Astrocyte of the spinal cord (primary cell): ENCODE measurements around the gene TSPAN9.

Experiments
- DNase-seq: peaks from one replicate; pipeline ENCODE4 v3.0.0; 2011; ENCODE audit warnings: low read depth, low spot score
- H3K4me3 ChIP-seq: 2 replicates; pipeline ENCODE4 v1.5.1; 2011; ENCODE audit warnings: low read depth, mild to moderate bottlenecking, low read length, moderate library complexity
- in situ Hi-C: cut with HindIII; loops from 2 replicates; pipeline ENCODE4 v1.10.0; 2017; ENCODE audit warnings: low sequenced_read_pairs
- TF ChIP-seq, protein P1 (sequence below): IDR thresholded peaks from 2 replicates; pipeline ENCODE4 v1.5.1; 2012; ENCODE audit warnings: low read depth, mild to moderate bottlenecking, low read length, inconsistent platforms

TSPAN9 gene

DNA sequence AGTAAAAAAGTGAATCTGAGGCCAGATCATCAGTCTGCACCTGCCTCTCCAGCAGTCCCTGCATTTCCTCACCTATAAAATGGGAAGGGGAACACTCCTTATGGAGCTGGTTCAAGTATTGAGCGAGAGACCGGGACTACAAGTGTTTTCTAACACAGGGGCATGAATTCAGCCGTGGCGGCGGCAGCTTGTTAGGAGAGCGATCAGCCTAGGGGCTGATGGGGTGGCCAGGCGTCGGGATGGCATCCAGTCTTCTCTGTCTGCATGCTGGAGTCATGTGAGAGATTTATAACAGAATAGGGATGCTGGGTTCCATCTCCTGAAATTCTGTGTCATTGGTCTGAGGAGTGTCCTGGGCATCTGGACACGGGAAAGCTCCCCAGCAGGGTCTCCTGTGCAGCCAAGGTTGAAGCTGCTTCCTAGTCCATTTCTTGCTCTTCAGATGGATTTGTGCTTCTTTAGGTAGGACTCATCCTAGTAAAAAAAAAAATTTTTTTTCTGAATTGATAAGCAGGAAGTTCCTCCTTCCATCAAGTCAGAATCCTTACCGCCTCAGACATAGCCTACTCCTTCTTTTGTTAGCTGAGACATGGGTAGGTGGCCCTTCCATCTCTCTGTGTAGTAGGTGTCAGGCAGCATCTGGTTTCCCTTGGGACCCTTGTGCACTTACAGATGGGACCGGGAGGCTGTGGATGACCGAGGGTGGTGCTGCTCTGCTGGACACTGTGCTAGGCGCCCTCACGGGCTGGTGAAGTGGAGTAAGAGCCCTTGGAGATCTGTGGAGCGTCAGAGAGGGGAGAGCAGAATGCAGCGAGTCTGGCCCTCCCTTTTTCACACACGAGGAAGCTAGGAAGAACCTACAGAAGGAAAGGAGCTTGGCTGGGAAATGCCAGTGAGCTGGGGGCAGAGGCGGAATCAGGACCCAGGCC, 146.7 kb downstream of the TSPAN9 start:
- H3K4me3 ChIP-seq = no peak overlapping the region
- TF ChIP-seq, protein P1, sequence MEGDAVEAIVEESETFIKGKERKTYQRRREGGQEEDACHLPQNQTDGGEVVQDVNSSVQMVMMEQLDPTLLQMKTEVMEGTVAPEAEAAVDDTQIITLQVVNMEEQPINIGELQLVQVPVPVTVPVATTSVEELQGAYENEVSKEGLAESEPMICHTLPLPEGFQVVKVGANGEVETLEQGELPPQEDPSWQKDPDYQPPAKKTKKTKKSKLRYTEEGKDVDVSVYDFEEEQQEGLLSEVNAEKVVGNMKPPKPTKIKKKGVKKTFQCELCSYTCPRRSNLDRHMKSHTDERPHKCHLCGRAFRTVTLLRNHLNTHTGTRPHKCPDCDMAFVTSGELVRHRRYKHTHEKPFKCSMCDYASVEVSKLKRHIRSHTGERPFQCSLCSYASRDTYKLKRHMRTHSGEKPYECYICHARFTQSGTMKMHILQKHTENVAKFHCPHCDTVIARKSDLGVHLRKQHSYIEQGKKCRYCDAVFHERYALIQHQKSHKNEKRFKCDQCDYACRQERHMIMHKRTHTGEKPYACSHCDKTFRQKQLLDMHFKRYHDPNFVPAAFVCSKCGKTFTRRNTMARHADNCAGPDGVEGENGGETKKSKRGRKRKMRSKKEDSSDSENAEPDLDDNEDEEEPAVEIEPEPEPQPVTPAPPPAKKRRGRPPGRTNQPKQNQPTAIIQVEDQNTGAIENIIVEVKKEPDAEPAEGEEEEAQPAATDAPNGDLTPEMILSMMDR = no peak
- DNase-seq = no peak
- in situ Hi-C loops = no loop called here

GRCh38 chr12:3224530-3224903, 147.3 kb downstream of the TSPAN9 start:
- H3K4me3 ChIP-seq = no peak overlapping the region
- DNase-seq = no peak
- in situ Hi-C loops = no loop called here
- TF ChIP-seq, protein P1 = no peak

DNA sequence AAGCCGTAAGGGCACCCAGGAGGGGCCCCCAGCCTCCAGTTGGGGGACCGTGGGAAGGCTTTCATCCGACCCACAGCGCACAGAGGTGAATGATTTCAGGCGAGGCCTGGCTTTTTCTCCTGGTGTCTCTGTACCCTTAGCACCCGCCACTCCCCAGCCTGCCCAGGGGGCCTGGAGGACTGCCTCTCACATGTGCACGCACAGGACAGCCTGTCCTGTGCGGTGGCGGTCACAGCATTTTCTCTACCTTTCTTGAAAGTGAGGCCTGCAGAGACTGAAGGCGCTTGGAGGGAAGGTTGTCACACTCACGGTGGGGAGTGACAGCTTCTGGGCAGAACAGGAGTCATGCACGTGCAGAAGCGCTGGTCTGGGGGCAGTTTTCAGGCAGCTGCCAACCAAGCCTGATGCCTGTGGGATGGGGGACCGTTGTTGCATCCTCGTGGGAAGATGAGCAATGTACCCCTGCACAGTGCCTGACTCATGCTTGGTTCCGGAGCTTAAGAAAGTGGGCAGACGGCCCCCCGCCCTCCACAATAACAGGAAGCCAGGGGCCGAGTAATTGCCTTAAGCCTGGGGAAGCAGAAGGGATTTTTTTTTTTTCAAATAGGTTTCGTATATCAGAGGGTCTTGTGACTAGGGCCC, 148.1 kb downstream of the TSPAN9 start:
- H3K4me3 ChIP-seq = no peak overlapping the region
- TF ChIP-seq, protein P1 = no peak
- in situ Hi-C loops = no loop called here
- DNase-seq = peak; percentile 88

DNA sequence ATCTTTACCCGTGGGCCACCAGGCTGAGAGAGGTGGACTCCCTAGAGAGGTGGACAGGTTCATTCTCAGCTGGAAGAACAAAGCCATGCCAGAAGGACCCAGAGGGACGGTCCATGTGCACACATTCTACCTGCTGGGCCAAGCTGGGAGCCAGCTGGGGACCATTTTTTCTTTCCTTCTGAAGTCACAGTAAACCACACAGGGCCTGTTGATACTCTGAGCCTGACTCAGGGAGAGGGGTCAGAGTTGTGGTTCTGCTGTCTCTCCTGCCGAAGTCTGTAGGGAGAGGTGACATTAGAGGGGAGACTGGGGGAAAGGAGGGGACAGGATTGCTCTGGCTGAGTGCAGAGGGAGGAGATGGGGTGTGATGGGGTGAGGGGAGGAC, 148.6 kb downstream of the TSPAN9 start:
- TF ChIP-seq, protein P1 = no peak
- DNase-seq = no peak
- in situ Hi-C loops = no loop called here
- no peak overlapping the region for H3K4me3 ChIP-seq

DNA sequence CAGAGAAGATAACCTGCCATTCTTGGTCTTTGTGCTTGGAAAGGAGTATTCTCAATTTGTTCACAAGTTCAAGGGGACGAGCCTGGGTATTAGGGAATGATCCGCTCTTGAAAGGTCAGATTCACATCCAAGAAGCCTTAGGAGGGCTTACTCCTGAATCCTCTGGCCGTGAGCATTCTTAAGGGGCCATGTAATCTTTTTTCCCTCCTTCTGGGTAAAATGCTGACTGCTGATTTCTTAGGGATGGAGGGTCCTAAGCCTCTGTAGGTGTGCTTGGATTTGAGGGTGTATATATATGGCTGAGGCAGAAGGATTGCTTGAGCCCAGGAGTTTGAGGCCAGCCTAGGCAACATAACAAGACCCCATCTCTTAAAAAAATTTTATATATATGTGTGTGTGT, 149.1 kb downstream of the TSPAN9 start:
- DNase-seq = no peak
- H3K4me3 ChIP-seq = no peak overlapping the region
- in situ Hi-C loops = no loop called here
- TF ChIP-seq, protein P1 = no peak

DNA sequence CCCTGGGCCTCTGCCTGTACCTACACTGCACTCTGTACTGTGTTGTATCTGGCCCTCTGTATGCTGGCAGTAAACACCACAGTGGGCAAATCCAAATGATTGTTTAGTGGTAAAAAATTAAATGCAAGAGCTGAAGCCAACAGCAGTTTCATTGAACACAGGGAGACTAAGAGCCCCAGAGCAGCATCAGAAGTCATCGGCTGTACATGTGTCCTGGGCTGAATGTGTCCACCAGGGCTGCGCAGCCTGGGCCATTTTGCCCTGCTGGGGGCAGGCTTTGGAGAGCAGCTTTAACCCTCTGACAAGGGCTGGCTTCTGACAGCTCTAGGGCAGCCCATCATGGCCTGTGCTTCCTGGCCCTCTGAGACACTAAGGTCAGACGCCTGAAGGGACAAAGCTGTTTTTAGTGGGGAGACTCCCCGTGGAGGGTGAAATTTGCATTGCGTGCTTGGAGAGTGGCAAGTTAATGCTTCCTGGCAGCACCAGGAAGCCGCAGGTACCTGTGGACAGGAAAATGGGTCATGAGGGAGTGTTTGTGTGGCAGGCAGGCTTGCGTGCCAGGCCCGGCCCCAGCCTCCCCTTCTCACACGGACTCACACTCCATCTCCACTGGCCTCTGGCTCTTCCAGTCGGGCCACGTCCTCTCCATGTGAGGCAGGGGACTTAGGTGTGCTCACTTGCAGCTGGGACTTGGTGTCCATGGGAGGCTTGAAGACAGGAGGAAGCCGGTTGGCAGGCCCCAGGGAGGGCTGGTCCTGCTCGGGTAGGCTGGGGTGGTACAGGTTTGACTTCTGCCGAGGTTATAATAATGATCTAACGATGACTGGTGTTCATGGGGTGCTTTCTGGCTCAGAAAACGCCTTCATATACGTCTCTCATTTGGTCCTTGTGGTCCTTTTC, 150.1 kb downstream of the TSPAN9 start:
- in situ Hi-C loops = no loop called here
- no peak for DNase-seq
- TF ChIP-seq, protein P1 = no peak
- H3K4me3 ChIP-seq = no peak overlapping the region
